Keratinocyte (primary cell): ENCODE results near the gene HECTD4. TPM values are rescaled to one million over a fixed set of nuclear protein-coding genes. Genes with fewer than 3 reads are reported as not detected.

Source experiments
- DNase-seq: peaks from one replicate; pipeline ENCODE4 v3.0.0-alpha.2; 2011; ENCODE audit warnings: low read depth, missing footprints, low spot score
- FAIRE-seq: peaks from 2 replicates; lab custom pipeline; 2011; peaks lifted over from hg19 to GRCh38; lab: Jason Lieb, UNC
- H2AFZ ChIP-seq: 2 replicates; pipeline ENCODE4 v1.6.0; 2012; ENCODE audit warnings: low read length, control low read depth, inconsistent platforms; ENCODE audit not compliant: control insufficient read depth
- H3K27ac ChIP-seq: 2 replicates; pipeline ENCODE4 v1.5.1; 2011; ENCODE audit warnings: low read length; ENCODE audit not compliant: control insufficient read depth, insufficient read depth
- H3K27me3 ChIP-seq: 3 replicates; pipeline ENCODE4 v1.6.0; 2011; ENCODE audit warnings: low read length; ENCODE audit not compliant: control insufficient read depth, insufficient read depth; ENCODE audit errors: extremely low read depth
- H3K36me3 ChIP-seq, 2 experiments: 2 replicates in 1 of 2; 3 replicates in 1 of 2; pipeline ENCODE4 v1.5.1; 2011; ENCODE audit warnings: low read length in 2 of 2, mild to moderate bottlenecking in 1 of 2; ENCODE audit not compliant: control insufficient read depth in 2 of 2, insufficient read depth in 2 of 2; ENCODE audit errors: extremely low read depth in 1 of 2
- H3K4me1 ChIP-seq: 3 replicates; pipeline ENCODE4 v1.5.1; 2011; ENCODE audit warnings: low read length; ENCODE audit not compliant: control insufficient read depth, insufficient read depth; ENCODE audit errors: extremely low read depth
- H3K4me2 ChIP-seq: 3 replicates; pipeline ENCODE4 v1.6.0; 2011; ENCODE audit warnings: low read depth, low read length; ENCODE audit not compliant: control insufficient read depth, insufficient read depth; ENCODE audit errors: extremely low read depth
- H3K4me3 ChIP-seq, 3 experiments: fragments of 200-600 bp in 1 of 3; sonication (generic) in 1 of 3; 2 replicates in 2 of 3; 3 replicates in 1 of 3; pipeline ENCODE4 v1.5.1; 2011 to 2016; ENCODE audit warnings: low read length in 3 of 3, mild to moderate bottlenecking in 3 of 3, control low read depth in 2 of 3, inconsistent platforms in 1 of 3, low read depth in 1 of 3, mixed read lengths in 1 of 3, mixed run types in 1 of 3, moderate library complexity in 1 of 3; ENCODE audit not compliant: control insufficient read depth in 2 of 3, insufficient read depth in 2 of 3; ENCODE audit errors: extremely low read depth in 1 of 3
- H3K79me2 ChIP-seq: 2 replicates; pipeline ENCODE4 v1.6.0; 2012; ENCODE audit warnings: low read length; ENCODE audit not compliant: control insufficient read depth, insufficient read depth
- H3K9ac ChIP-seq: 3 replicates; pipeline ENCODE4 v1.6.0; 2011; ENCODE audit warnings: low read length; ENCODE audit not compliant: control insufficient read depth, insufficient read depth; ENCODE audit errors: extremely low read depth
- H3K9me1 ChIP-seq: 3 replicates; pipeline ENCODE4 v1.6.0; 2011; ENCODE audit warnings: low read length; ENCODE audit not compliant: control insufficient read depth, insufficient read depth; ENCODE audit errors: extremely low read depth
- H3K9me3 ChIP-seq: 2 replicates; pipeline ENCODE4 v1.5.1; 2012; ENCODE audit warnings: low read depth, low read length; ENCODE audit not compliant: control insufficient read depth
- H4K20me1 ChIP-seq: 3 replicates; pipeline ENCODE4 v1.6.0; 2011; ENCODE audit warnings: low read length; ENCODE audit not compliant: control insufficient read depth, insufficient read depth; ENCODE audit errors: extremely low read depth
- EZH2 ChIP-seq: IDR thresholded peaks from one replicate; pipeline ENCODE4 v1.6.1; 2012; ENCODE audit warnings: inconsistent platforms, mild to moderate bottlenecking, low read length, moderate library complexity
- dilution Hi-C: fragments of 300-500 bp; cut with MboI; formaldehyde crosslinking; loops from one replicate; pipeline ENCODE4 v1.7.0; 2020; ENCODE audit warnings: low sequenced_read_pairs; ENCODE audit not compliant: extremely low pct_ligation_motif_present
- polyA plus RNA-seq, 5 experiments: library from polyadenylated mRNA; depleted of rRNA in 3 of 5; stranded (reverse) in 3 of 5; stranded (forward) in 1 of 5; unstranded in 1 of 5; fragments of >200 nt; gene quantifications; 1 replicate in 1 of 5; 2 replicates in 3 of 5; 3 replicates in 1 of 5; pipeline versions ENCODE4 v1.2.1 to v1.2.3, GENCODE V29; 2011 to 2012; ENCODE audit warnings: missing spikeins in 2 of 5, low read depth in 1 of 5, low replicate concordance in 1 of 5
- TF ChIP-seq, protein P1 (sequence below), 3 experiments: IDR thresholded peaks in 1 of 3; conservative IDR thresholded peaks in 1 of 3; optimal IDR thresholded peaks in 1 of 3; 2 replicates in 2 of 3; 3 replicates in 1 of 3; pipeline versions ENCODE3 to v1.5.1; 2011; ENCODE audit warnings: low read length in 3 of 3, mild to moderate bottlenecking in 3 of 3, moderate library complexity in 2 of 3, control low read depth in 1 of 3, inconsistent platforms in 1 of 3; ENCODE audit not compliant: insufficient read depth in 2 of 3; ENCODE audit errors: extremely low read depth in 1 of 3

The HECTD4 gene
- polyA plus RNA-seq, 1 donor (not counting 4 experiments of a cell fraction or from before 2014, with no cell fraction given) = 7.5 TPM

DNA sequence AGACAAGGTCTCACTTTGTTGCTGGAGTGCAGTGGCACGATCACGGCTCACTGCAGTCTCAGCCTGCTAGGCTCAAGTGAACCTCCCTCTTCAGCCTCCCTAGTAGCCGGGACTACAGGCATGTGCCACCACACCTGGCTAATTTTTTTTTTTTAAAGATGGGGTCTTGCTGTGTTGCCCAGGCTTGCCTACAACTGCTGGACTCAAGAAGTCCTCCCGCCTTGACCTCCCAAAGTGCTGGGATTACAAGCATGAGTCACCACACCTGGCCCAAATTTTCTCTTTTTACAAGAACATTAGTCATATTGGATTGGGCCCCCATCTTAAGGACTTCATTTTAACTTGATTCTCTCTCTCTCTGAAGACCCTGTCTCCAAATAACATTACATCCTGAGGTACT lies 7.0 kb upstream of the HECTD4 start:
- Histone ChIP-seq H3K36me3 (no peaks in the 10 kb centered on the region), H3K9me3 (no peaks in the 10 kb centered on the region), H3K4me1 (no peaks in the 10 kb centered on the region), H3K27me3 (no peaks in the 10 kb centered on the region), H2AFZ (no peak overlapping the region), H3K9me1 (no peaks in the 10 kb centered on the region), H4K20me1 (no peaks in the 10 kb centered on the region), H3K79me2 (no peaks in the 10 kb centered on the region), H3K27ac (no peak overlapping the region), H3K4me3 (no peak overlapping the region), H3K4me2 (no peak overlapping the region), H3K9ac (no peak overlapping the region)
- no peak for FAIRE-seq
- dilution Hi-C loops = no loop called here
- TF ChIP-seq, protein P1, sequence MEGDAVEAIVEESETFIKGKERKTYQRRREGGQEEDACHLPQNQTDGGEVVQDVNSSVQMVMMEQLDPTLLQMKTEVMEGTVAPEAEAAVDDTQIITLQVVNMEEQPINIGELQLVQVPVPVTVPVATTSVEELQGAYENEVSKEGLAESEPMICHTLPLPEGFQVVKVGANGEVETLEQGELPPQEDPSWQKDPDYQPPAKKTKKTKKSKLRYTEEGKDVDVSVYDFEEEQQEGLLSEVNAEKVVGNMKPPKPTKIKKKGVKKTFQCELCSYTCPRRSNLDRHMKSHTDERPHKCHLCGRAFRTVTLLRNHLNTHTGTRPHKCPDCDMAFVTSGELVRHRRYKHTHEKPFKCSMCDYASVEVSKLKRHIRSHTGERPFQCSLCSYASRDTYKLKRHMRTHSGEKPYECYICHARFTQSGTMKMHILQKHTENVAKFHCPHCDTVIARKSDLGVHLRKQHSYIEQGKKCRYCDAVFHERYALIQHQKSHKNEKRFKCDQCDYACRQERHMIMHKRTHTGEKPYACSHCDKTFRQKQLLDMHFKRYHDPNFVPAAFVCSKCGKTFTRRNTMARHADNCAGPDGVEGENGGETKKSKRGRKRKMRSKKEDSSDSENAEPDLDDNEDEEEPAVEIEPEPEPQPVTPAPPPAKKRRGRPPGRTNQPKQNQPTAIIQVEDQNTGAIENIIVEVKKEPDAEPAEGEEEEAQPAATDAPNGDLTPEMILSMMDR (optimal IDR thresholded peaks at IDR 0.05 in 1 of 3, IDR thresholded peaks at IDR 0.05 in 1 of 3, conservative IDR thresholded peaks at IDR 0.05 in 1 of 3; ENCODE audit: extremely low read depth in 1 of 3, insufficient read depth in 2 of 3, low read length in 3 of 3) = no peak
- TF ChIP-seq EZH2 = no peak
- no peak for DNase-seq

DNA sequence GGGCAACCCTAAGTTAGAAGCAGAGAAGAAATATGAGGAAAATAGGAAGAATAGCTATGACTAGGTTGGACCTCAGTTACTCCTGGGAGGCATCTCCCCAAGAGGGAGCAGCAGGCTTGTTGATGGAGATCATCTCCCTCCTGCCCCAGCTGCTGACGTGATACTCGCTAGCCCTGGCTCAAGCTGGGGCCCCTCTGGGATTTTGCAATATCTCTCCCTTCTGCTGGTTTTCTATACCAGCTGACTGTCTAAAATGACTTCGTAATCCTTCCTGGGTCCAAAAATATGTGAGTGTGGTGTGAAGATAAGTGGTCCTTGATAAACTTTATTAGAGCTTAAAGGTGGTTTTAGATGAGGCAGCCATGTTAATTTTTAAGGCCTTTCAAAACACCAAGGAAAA lies 4.5 kb upstream of the HECTD4 start:
- no peaks in the 10 kb centered on the region for H3K4me1 ChIP-seq
- TF ChIP-seq, protein P1 (optimal IDR thresholded peaks at IDR 0.05 in 1 of 3, IDR thresholded peaks at IDR 0.05 in 1 of 3, conservative IDR thresholded peaks at IDR 0.05 in 1 of 3; ENCODE audit: extremely low read depth in 1 of 3, insufficient read depth in 2 of 3, low read length in 3 of 3) = no peak
- TF ChIP-seq EZH2 = no peak
- H2AFZ ChIP-seq = no peak overlapping the region
- no peaks in the 10 kb centered on the region for H4K20me1 ChIP-seq
- H3K27me3 ChIP-seq = no peaks in the 10 kb centered on the region
- FAIRE-seq (no peak), DNase-seq (no peak)
- no peak overlapping the region for H3K4me3 ChIP-seq
- no peaks in the 10 kb centered on the region for H3K36me3 ChIP-seq
- no peaks in the 10 kb centered on the region for H3K9me3 ChIP-seq
- no peak overlapping the region for H3K9ac ChIP-seq
- H3K4me2 ChIP-seq = no peak overlapping the region
- H3K27ac ChIP-seq = no peak overlapping the region
- no peaks in the 10 kb centered on the region for H3K79me2 ChIP-seq
- dilution Hi-C loops = no loop called here
- H3K9me1 ChIP-seq = no peaks in the 10 kb centered on the region
